Measurements from ENCODE around the gene NAGA. TPM values are rescaled to one million over a fixed set of nuclear protein-coding genes. Genes with fewer than 3 reads are reported as not detected.

Gene NAGA
- total RNA-seq, 3 donors from 2014 or later (not counting 1 experiment from before 2014, with no cell fraction given) = 12.8 to 15.7 (median 14.2) TPM

DNA sequence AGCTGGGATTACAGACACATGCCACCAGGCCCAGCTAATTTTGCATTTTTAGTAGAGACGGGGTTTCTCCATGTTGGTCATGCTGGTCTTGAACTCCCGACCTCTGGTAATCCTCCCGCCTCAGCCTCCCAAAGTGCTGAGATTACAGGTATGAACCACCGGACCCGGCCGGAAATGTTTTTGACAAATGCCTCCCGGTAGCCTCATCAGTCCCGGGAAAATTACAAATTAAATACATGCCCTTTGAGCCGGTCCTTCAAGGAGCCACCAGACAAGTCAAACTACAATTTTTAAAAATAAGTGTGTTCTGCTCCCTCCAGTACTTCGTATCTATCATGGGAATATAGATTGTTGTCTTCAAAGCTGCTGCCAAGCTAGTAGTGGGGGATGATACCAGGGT lies 54.5 kb downstream of the NAGA start:
- H3K36me3 ChIP-seq (ENCODE audit: control insufficient read depth, insufficient read depth, low read length) = no peaks in the 10 kb centered on the region
- ATAC-seq = no peak
- no peak overlapping the region for H3K4me3 ChIP-seq (ENCODE audit: low read length)
- WGBS (ENCODE audit: insufficient coverage) = 82% methylated on average over 9 of the region's 10 CpGs
- H3K4me1 ChIP-seq (ENCODE audit: control insufficient read depth, insufficient read depth, low read length) = no peaks in the 10 kb centered on the region
- TF ChIP-seq, protein P1, sequence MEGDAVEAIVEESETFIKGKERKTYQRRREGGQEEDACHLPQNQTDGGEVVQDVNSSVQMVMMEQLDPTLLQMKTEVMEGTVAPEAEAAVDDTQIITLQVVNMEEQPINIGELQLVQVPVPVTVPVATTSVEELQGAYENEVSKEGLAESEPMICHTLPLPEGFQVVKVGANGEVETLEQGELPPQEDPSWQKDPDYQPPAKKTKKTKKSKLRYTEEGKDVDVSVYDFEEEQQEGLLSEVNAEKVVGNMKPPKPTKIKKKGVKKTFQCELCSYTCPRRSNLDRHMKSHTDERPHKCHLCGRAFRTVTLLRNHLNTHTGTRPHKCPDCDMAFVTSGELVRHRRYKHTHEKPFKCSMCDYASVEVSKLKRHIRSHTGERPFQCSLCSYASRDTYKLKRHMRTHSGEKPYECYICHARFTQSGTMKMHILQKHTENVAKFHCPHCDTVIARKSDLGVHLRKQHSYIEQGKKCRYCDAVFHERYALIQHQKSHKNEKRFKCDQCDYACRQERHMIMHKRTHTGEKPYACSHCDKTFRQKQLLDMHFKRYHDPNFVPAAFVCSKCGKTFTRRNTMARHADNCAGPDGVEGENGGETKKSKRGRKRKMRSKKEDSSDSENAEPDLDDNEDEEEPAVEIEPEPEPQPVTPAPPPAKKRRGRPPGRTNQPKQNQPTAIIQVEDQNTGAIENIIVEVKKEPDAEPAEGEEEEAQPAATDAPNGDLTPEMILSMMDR (IDR thresholded peaks at IDR 0.05) = no peak
- Mint-ChIP-seq H3K36me3 (peaks cover 9% of the 10 kb centered on the region), H3K27ac (no peak overlapping the region), H3K9me3 (peaks cover 0 to 2% of the 10 kb centered on the region in 2 donors), H3K27me3 (ENCODE audit: low read depth in 2 of 2) (peaks cover 12 to 27% of the 10 kb centered on the region in 2 donors), H3K4me3 (no peak overlapping the region), H3K4me1 (no peaks in the 10 kb centered on the region)
- intact Hi-C loops (cut with micrococcal nuclease) = no loop called here
- H3K9me3 ChIP-seq (ENCODE audit: control insufficient read depth, insufficient read depth, low read length) = peaks cover 3% of the 10 kb centered on the region
- H3K27me3 ChIP-seq (ENCODE audit: control insufficient read depth, insufficient read depth, low read length) = no peaks in the 10 kb centered on the region
- DNase-seq = no peak
- no peak overlapping the region for H3K27ac ChIP-seq (ENCODE audit: low read length)

DNA sequence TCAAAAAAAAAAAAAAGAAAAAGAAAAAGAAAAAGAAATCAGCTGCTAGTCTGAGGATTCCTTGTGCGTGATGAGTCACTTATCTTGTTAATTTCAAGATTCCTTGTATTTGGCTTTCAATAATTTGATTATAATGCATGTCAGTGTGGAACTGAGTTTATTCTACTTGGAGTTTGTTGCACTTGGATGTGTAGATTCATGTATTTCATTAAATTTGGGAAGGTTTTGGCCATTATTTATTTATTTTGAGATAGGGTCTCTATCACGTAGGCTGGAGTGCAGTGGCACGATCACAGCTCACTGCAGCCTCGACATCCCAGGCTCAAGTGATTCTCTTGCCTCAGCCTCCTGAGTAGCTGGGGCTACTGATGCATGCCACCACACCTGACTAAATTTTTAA lies 57.2 kb downstream of the NAGA start:
- no peaks in the 10 kb centered on the region for H3K4me1 Mint-ChIP-seq
- Histone ChIP-seq H3K27ac (ENCODE audit: low read length) (no peak overlapping the region), H3K27me3 (ENCODE audit: control insufficient read depth, insufficient read depth, low read length) (no peaks in the 10 kb centered on the region), H3K9me3 (ENCODE audit: control insufficient read depth, insufficient read depth, low read length) (peaks cover 10% of the 10 kb centered on the region), H3K4me3 (ENCODE audit: low read length) (no peak overlapping the region), H3K36me3 (ENCODE audit: control insufficient read depth, insufficient read depth, low read length) (no peaks in the 10 kb centered on the region), H3K4me1 (ENCODE audit: control insufficient read depth, insufficient read depth, low read length) (no peaks in the 10 kb centered on the region)
- WGBS (ENCODE audit: insufficient coverage) = 89% methylated on average over 4 of the region's 4 CpGs
- peaks cover 12 to 33% of the 10 kb centered on the region in 2 donors for H3K27me3 Mint-ChIP-seq (ENCODE audit: low read depth in 2 of 2)
- no peak for DNase-seq
- TF ChIP-seq, protein P1 (IDR thresholded peaks at IDR 0.05) = no peak
- no peak overlapping the region for H3K27ac Mint-ChIP-seq
- intact Hi-C loops (cut with micrococcal nuclease) = no loop called here
- H3K9me3 Mint-ChIP-seq = peaks cover 0 to 2% of the 10 kb centered on the region in 2 donors
- H3K4me3 Mint-ChIP-seq = no peak overlapping the region
- no peak for ATAC-seq
- peaks cover 16% of the 10 kb centered on the region for H3K36me3 Mint-ChIP-seq

DNA sequence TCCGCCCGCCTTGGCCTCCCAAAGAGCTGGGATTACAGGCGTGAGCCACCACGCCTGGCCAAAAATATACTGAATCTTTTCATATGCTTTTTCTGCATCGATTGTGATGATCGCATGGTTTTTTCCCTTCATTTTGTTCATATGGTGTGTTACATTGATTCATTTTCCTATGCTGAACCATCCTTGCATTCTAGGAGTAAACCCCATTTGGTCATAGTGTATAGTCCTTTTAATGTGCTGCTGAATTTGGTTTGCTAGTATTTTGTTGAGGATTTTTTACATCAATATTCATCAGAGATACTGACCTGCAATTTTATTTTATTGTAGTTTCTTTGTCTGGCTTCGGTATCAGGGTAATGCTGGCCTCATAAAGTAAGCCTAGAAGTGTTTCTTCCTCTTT lies 59.8 kb downstream of the NAGA start:
- intact Hi-C loops (cut with micrococcal nuclease) = no loop called here
- Mint-ChIP-seq H3K36me3 (peaks cover 16% of the 10 kb centered on the region), H3K27ac (no peak overlapping the region), H3K9me3 (peaks cover 0 to 2% of the 10 kb centered on the region in 2 donors), H3K4me1 (no peaks in the 10 kb centered on the region), H3K4me3 (no peak overlapping the region), H3K27me3 (ENCODE audit: low read depth in 2 of 2) (peaks cover 7 to 32% of the 10 kb centered on the region in 2 donors)
- Histone ChIP-seq H3K9me3 (ENCODE audit: control insufficient read depth, insufficient read depth, low read length) (peaks cover 10% of the 10 kb centered on the region), H3K4me3 (ENCODE audit: low read length) (no peak overlapping the region), H3K27me3 (ENCODE audit: control insufficient read depth, insufficient read depth, low read length) (no peaks in the 10 kb centered on the region), H3K36me3 (ENCODE audit: control insufficient read depth, insufficient read depth, low read length) (no peaks in the 10 kb centered on the region), H3K27ac (ENCODE audit: low read length) (no peak overlapping the region), H3K4me1 (ENCODE audit: control insufficient read depth, insufficient read depth, low read length) (no peaks in the 10 kb centered on the region)
- DNase-seq (no peak), ATAC-seq (no peak)
- TF ChIP-seq, protein P1 (IDR thresholded peaks at IDR 0.05) = no peak
- WGBS (ENCODE audit: insufficient coverage) = 82% methylated on average over 7 of the region's 7 CpGs

Other genes starting within 250 kb of the NAGA start
- gene SREBF2, start 237.7 kb downstream of the NAGA start, total RNA-seq = 100 to 1,000 TPM; 101 to 106 (median 105) TPM
- under 1 TPM in 1 of 3 donors, not detected in 2; 0.24 TPM for gene SHISA8, start 155.7 kb downstream of the NAGA start, total RNA-seq
- gene TNFRSF13C, start 144.0 kb downstream of the NAGA start, total RNA-seq = 1 to 10 TPM; 2.4 to 3.2 (median 2.7) TPM
- gene CENPM, start 123.7 kb downstream of the NAGA start, total RNA-seq = 1 to 10 TPM; 4.2 to 7.1 (median 6.1) TPM
- gene SEPTIN3, start 101.4 kb downstream of the NAGA start, total RNA-seq = under 1 TPM in 1 of 3 donors, not detected in 2; 0.38 TPM
- gene WBP2NL, start 72.0 kb downstream of the NAGA start, total RNA-seq = 1 to 10 TPM; 1.7 to 3.6 (median 3.0) TPM
- gene PHETA2, start 3.4 kb upstream of the NAGA start, total RNA-seq = 1 to 10 TPM; 1.2 to 2.3 (median 1.8) TPM
- 10 to 100 TPM; 37.7 to 51.0 (median 45.1) TPM for gene SMDT1, start 8.9 kb upstream of the NAGA start, total RNA-seq
- 10 to 100 TPM; 50.4 to 69.7 (median 63.8) TPM for gene NDUFA6, start 20.0 kb upstream of the NAGA start, total RNA-seq
- 1 to 10 TPM; 3.8 to 5.5 (median 3.9) TPM for gene CYP2D6, start 60.0 kb upstream of the NAGA start, total RNA-seq
- gene TCF20, start 199.8 kb upstream of the NAGA start, total RNA-seq = 10 to 100 TPM; 57.8 to 70.8 (median 69.1) TPM